Activated CD8-positive, alpha-beta memory T cell treated with anti-CD3 and anti-CD28 coated beads for 1 hour (primary cell): ENCODE measurements around the gene TNRC6B.

Experiments used
- DNase-seq, 2 donors: peaks; one replicate each; pipeline ENCODE4 v3.0.0-alpha.2; 2020; ENCODE audit warnings: low read depth in 1 of 2; ENCODE audit errors: extremely low read depth in 1 of 2

The TNRC6B gene

GRCh38 chr22:40322818-40323447 lies 145.2 kb downstream of the TNRC6B start:
- no peak for DNase-seq

- DNase-seq = no peak
Measured at GRCh38 chr22:40323681-40324171, 146.0 kb downstream of the TNRC6B start.

DNA sequence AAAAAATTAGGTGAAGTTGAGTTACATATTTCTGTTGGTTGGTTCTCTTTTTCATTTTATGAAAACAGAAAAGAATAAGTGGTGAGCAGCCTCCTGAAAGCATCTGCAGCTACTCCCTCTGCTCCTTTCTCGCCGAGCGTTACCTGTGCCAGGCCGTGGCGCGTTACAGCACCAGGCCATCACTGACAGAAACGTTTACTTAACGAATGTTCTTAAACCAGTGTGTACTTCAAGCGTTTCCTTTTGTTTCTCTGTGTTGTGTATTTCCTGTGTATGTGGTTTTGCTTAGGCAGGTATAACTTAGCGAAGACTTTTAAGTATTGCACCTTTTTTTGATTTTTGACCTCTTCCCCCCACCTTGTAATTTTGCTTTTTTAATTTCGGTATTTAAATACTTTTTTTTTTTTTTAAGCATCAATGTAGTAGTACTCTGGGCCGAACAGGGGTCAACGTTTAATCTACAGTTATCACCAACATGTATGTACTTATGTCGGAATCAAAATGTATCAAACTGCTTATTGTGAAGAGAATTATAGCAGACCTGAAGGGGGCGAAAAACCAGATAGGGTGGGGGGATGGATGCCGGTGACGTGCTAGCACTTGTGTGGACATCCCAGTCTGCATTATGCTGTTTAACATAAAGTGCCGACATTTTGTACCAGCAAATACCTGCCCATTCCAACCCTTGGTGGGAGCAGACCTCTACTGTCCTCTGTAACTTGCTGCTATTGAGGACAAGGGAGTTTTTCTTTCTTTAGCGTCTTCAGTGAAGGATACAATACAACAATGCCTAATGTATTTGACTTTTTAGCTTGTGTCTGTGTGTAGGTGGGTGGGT lies 147.0 kb downstream of the TNRC6B start:
- no peak for DNase-seq

- peak in 1 of 2 donors; percentile 33 for DNase-seq
Measured at GRCh38 chr22:40325315-40325714, 147.6 kb downstream of the TNRC6B start.

DNA sequence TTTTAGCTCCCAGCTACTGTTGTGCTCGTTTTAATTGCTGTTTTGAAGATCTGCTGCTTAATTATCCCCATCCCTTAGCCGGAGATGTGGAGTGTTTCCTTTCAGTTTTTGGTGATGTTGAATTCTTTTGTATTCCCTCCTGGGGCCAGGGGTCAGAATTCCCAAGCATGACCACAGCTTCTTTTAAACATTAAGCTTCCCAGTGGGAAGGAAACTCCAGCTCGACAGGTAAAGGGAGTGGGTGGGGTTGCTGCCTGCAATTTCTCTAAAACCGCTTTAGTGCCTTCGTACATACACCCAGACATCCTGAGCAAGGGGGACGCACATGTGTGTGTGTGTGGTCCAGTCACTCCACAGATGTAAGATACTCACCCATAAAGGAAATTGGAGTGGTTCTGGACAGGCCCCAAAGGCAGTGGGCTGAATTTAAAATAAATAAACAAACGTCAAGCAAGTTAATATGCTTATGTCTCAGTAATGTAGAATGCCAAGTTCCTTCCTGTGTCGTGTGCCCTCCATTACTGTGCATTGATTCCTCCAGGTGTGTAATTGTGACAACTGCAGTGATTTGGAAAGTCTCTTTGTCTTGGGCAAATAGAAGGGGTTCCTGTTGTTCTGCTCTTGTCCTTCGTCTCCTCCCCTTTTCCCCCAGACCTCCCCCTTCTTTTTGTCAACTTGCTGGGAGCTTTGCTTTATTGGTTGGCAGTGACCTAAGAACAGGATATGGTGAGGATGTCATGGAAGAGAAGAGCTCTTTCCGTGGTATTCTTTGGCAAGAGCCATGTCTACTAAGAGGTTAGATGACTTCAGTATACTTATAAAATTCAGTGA lies 149.4 kb downstream of the TNRC6B start:
- no peak for DNase-seq

GRCh38 chr22:40328546-40329456 lies 151.1 kb downstream of the TNRC6B start:
- no peak for DNase-seq

DNA sequence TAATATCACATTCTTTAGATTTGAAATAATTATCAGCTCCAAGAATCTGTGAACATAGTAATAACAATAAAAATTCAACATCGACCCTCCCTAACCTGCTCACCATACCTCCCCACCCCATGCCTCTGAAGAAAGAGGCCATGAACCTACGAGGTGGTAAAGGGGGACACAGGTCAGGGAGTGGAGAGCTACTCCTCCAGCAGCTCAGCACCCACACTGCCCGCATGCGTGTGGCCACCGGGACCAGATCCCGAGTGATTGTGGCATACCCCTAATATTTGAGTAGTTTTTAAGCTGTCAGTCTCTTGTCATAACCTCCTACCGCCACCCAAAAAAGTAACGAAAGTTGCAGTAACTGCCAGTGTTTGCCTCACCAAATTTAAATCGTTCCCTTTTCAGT lies 151.7 kb downstream of the TNRC6B start:
- DNase-seq = no peak

- DNase-seq = no peak
Measured at GRCh38 chr22:40330086-40330485, 152.4 kb downstream of the TNRC6B start.

DNA sequence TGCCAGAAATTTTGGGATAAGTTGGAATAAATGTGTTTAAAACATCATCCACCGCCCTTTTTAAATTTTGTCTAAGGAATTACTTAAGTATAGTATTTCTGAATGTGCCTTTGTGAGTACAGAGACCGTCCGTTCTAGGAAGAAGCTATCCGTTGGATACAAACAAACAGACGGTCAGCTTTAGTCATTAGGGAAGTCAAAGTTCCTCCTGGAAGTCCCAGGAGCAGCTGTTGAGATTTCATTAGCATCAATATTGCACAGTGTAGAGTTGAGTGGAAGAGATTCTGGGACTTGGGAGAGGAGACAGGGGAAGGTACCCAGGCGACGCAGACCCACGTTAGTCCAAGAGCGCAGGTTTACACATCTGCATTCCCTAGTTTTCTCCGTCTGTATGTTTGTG lies 152.9 kb downstream of the TNRC6B start:
- no peak for DNase-seq

DNA sequence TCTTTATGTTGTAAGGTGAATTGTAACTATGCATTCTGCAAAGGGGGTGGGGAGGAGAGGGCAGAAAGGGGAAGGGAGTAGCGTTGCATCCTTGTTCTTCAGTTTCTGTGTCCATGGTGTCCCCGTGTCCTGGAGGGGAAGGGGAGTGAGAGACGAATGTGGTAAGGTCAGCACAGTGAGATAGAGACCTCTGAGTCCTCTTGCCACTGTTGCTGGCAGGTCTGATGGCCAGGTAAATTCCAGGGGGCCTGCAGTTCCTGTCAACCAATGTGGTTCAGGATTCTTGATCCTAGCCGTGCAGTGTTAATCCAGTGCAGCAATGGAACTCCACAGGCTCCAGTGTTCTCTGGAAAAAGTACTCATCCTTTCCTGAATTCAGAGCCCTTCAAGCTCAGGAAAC lies 154.0 kb downstream of the TNRC6B start:
- DNase-seq = no peak

DNA sequence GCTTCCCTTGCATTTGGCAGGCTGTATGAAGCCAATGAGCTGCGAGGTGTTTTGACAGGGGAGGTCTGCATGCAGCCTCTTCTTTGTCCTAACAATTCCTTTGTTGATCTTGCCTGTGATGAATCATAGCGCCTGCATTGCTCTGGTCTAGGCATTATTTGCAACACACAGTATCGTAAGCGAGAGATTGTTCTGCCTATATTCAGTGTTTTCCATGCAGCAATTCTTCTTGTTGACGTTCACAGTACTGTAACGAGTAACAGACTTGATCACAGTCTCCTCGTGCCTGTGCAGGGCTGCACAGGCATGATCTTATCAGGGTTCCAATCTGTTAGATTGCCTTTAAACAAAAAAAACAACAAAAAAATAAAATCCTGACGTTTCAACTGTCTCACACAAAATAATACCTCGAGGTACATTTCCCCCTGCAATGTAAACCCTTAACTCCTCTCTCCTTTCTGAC lies 154.6 kb downstream of the TNRC6B start:
- DNase-seq = no peak

DNA sequence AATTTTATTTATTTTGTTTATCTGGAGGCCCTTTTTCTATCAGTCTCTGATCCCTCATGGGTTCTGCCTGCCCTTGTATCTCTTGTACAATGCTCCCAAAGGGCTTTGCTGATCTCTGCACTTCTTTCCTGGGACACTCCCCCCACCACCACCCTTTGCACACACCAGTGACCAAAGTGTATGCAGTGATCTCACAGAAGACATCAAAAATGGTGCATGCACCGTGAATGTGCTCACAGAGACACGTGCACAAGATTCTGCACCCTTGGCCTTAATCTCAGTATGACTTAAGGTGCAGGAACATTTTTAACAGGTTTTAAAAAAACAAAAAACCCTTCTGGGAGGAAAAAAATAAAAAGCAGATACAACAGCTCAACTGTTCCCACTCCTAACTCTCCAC lies 156.3 kb downstream of the TNRC6B start:
- no peak for DNase-seq

DNA sequence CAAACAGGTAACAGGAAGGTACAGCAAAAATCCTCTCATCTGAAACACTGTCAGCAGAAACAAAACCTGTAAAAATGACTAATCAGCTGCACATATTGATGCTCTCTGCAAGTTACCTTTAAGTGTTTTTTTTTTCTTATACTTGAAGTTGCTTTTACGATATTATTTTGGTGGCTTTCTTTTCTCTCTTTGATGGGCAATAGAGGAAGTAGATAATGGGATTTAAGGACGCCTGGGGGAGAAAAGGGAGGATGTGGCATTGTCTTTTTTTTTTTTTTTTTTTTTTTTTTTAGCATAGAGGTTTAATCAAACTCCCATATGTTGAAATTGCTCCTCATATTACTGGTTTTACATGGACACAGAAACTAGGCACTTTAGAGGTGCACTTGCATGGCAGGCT lies 157.2 kb downstream of the TNRC6B start:
- DNase-seq = no peak

GRCh38 chr22:40335358-40335757 lies 157.6 kb downstream of the TNRC6B start:
- no peak for DNase-seq

DNA sequence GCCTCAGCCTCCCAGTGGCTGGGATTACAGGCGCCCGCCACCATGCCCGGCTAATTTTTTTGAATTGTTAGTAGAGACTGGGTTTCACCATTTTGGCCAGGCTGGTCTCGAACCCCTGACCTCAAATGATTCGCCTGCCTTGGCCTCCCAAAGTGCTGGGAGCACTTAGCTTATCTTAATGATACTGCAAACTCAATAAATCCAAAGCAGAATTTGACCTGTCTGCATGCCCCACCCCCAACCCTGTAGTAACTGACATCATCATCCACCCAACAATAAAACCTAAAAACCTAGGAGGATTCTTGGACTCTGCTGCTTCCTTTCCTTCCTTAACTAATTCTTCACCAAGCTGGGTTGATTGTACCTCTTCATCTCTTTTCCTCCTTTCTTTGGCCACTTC lies 162.3 kb downstream of the TNRC6B start:
- no peak for DNase-seq

GRCh38 chr22:40341604-40342003 lies 163.9 kb downstream of the TNRC6B start:
- no peak for DNase-seq

DNA sequence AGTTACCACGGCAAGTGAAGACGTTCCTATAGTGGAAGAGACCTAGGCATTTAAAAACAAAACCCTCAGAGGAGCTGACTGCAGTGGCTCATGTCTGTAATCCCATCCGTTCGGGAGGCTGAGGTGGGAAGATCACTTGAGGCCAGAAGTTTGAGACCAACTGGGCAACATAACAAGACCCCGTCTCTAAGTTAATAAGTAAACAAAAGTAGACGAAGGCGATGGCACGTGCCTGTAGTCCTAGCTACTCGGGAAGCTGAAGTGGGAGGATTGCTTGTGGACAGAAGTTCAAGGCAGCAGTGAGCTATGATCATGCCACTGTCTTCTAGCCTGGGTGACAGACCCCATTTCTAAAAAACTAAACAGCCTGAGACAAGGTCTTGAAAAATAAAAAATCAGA lies 164.8 kb downstream of the TNRC6B start:
- DNase-seq = no peak

GRCh38 chr22:40345271-40345670 lies 167.5 kb downstream of the TNRC6B start:
- no peak for DNase-seq

DNA sequence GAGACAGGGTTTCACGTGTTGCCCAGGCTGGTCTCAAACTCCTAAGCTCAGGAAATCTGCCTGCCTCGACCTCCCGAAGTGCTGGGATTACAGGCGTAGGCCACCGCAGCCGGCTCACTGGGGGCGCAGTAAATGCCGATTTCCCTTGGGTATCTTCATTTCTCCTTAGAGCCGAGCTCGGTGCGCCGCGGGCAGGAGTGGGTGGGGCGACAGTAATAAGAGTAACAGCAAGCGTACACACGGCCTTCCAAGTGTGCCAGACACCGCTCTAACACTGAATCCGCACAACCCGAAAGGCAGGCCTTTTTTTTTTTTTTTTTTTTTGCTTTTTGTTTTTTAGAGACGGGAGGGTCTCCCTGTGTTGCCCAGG lies 168.1 kb downstream of the TNRC6B start:
- DNase-seq = no peak
